ENCODE results near the gene TRPC4.

DNA sequence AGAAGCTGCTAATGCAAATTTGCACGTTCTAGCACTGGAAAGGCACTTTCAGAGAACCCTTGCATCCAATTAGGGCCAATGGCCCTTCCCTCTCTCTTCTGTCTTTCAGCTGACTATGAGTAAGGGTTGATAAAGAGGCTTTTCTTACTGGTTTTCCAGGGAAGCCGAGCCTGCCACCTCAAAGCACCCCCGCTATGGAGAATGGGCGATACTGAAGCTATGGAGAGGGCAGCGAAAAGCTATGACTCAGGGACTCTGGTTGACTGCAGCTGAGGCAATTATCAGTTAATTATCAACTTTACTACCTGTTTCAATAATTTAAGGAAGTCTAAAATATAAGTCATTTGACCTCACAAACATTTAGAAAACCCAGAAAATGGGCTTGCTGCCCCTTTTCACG lies 115.8 kb downstream of the TRPC4 start:
- TF ChIP-seq, protein P1, sequence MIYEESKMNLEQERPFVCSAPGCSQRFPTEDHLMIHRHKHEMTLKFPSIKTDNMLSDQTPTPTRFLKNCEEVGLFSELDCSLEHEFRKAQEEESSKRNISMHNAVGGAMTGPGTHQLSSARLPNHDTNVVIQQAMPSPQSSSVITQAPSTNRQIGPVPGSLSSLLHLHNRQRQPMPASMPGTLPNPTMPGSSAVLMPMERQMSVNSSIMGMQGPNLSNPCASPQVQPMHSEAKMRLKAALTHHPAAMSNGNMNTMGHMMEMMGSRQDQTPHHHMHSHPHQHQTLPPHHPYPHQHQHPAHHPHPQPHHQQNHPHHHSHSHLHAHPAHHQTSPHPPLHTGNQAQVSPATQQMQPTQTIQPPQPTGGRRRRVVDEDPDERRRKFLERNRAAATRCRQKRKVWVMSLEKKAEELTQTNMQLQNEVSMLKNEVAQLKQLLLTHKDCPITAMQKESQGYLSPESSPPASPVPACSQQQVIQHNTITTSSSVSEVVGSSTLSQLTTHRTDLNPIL (CRISPR knock-in tag; IDR thresholded peaks at IDR 0.05; ENCODE audit: low read depth), result no peak
- TF ChIP-seq, protein P2, sequence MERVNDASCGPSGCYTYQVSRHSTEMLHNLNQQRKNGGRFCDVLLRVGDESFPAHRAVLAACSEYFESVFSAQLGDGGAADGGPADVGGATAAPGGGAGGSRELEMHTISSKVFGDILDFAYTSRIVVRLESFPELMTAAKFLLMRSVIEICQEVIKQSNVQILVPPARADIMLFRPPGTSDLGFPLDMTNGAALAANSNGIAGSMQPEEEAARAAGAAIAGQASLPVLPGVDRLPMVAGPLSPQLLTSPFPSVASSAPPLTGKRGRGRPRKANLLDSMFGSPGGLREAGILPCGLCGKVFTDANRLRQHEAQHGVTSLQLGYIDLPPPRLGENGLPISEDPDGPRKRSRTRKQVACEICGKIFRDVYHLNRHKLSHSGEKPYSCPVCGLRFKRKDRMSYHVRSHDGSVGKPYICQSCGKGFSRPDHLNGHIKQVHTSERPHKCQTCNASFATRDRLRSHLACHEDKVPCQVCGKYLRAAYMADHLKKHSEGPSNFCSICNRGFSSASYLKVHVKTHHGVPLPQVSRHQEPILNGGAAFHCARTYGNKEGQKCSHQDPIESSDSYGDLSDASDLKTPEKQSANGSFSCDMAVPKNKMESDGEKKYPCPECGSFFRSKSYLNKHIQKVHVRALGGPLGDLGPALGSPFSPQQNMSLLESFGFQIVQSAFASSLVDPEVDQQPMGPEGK (CRISPR knock-in tag; IDR thresholded peaks at IDR 0.05; ENCODE audit: borderline replicate concordance), result no peak
- TF ChIP-seq ZFP30 (CRISPR knock-in tag; IDR thresholded peaks at IDR 0.05), result no peak
- TF ChIP-seq ISL1 (CRISPR knock-in tag; IDR thresholded peaks at IDR 0.05), result no peak
- TF ChIP-seq, protein P3, sequence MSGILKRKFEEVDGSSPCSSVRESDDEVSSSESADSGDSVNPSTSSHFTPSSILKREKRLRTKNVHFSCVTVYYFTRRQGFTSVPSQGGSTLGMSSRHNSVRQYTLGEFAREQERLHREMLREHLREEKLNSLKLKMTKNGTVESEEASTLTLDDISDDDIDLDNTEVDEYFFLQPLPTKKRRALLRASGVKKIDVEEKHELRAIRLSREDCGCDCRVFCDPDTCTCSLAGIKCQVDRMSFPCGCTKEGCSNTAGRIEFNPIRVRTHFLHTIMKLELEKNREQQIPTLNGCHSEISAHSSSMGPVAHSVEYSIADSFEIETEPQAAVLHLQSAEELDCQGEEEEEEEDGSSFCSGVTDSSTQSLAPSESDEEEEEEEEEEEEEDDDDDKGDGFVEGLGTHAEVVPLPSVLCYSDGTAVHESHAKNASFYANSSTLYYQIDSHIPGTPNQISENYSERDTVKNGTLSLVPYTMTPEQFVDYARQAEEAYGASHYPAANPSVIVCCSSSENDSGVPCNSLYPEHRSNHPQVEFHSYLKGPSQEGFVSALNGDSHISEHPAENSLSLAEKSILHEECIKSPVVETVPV (CRISPR knock-in tag; IDR thresholded peaks at IDR 0.05), result no peak

Data from SK-N-SH treated with all-trans-retinoic acid at 6 μM for 48 hours (cell line).